Keratinocyte (primary cell): ENCODE results near the gene C18orf32. TPM values are rescaled to one million over a fixed set of nuclear protein-coding genes. Genes with fewer than 3 reads are reported as not detected.
A peak's percentile ranks its signal among the peaks of the same experiment; 100 is the strongest.
"Not testable (repeated sequence)": the region's sequence is repeated elsewhere in the genome, so short reads cannot be mapped to it uniquely, and the experiment has no call there.

Experiments used
- DNase-seq: peaks from one replicate; pipeline ENCODE4 v3.0.0-alpha.2; 2011; ENCODE audit warnings: low read depth, missing footprints, low spot score
- FAIRE-seq: peaks from 2 replicates; lab custom pipeline; 2011; peaks lifted over from hg19 to GRCh38; lab: Jason Lieb, UNC
- H2AFZ ChIP-seq: 2 replicates; pipeline ENCODE4 v1.6.0; 2012; ENCODE audit warnings: low read length, control low read depth, inconsistent platforms; ENCODE audit not compliant: control insufficient read depth
- H3K27ac ChIP-seq: 2 replicates; pipeline ENCODE4 v1.5.1; 2011; ENCODE audit warnings: low read length; ENCODE audit not compliant: control insufficient read depth, insufficient read depth
- H3K27me3 ChIP-seq: 3 replicates; pipeline ENCODE4 v1.6.0; 2011; ENCODE audit warnings: low read length; ENCODE audit not compliant: control insufficient read depth, insufficient read depth; ENCODE audit errors: extremely low read depth
- H3K36me3 ChIP-seq, 2 experiments: 2 replicates in 1 of 2; 3 replicates in 1 of 2; pipeline ENCODE4 v1.5.1; 2011; ENCODE audit warnings: low read length in 2 of 2, mild to moderate bottlenecking in 1 of 2; ENCODE audit not compliant: control insufficient read depth in 2 of 2, insufficient read depth in 2 of 2; ENCODE audit errors: extremely low read depth in 1 of 2
- H3K4me1 ChIP-seq: 3 replicates; pipeline ENCODE4 v1.5.1; 2011; ENCODE audit warnings: low read length; ENCODE audit not compliant: control insufficient read depth, insufficient read depth; ENCODE audit errors: extremely low read depth
- H3K4me2 ChIP-seq: 3 replicates; pipeline ENCODE4 v1.6.0; 2011; ENCODE audit warnings: low read depth, low read length; ENCODE audit not compliant: control insufficient read depth, insufficient read depth; ENCODE audit errors: extremely low read depth
- H3K4me3 ChIP-seq, 3 experiments: fragments of 200-600 bp in 1 of 3; sonication (generic) in 1 of 3; 2 replicates in 2 of 3; 3 replicates in 1 of 3; pipeline ENCODE4 v1.5.1; 2011 to 2016; ENCODE audit warnings: low read length in 3 of 3, mild to moderate bottlenecking in 3 of 3, control low read depth in 2 of 3, inconsistent platforms in 1 of 3, low read depth in 1 of 3, mixed read lengths in 1 of 3, mixed run types in 1 of 3, moderate library complexity in 1 of 3; ENCODE audit not compliant: control insufficient read depth in 2 of 3, insufficient read depth in 2 of 3; ENCODE audit errors: extremely low read depth in 1 of 3
- H3K79me2 ChIP-seq: 2 replicates; pipeline ENCODE4 v1.6.0; 2012; ENCODE audit warnings: low read length; ENCODE audit not compliant: control insufficient read depth, insufficient read depth
- H3K9ac ChIP-seq: 3 replicates; pipeline ENCODE4 v1.6.0; 2011; ENCODE audit warnings: low read length; ENCODE audit not compliant: control insufficient read depth, insufficient read depth; ENCODE audit errors: extremely low read depth
- H3K9me1 ChIP-seq: 3 replicates; pipeline ENCODE4 v1.6.0; 2011; ENCODE audit warnings: low read length; ENCODE audit not compliant: control insufficient read depth, insufficient read depth; ENCODE audit errors: extremely low read depth
- H3K9me3 ChIP-seq: 2 replicates; pipeline ENCODE4 v1.5.1; 2012; ENCODE audit warnings: low read depth, low read length; ENCODE audit not compliant: control insufficient read depth
- H4K20me1 ChIP-seq: 3 replicates; pipeline ENCODE4 v1.6.0; 2011; ENCODE audit warnings: low read length; ENCODE audit not compliant: control insufficient read depth, insufficient read depth; ENCODE audit errors: extremely low read depth
- CTCF ChIP-seq, 3 experiments: IDR thresholded peaks in 1 of 3; conservative IDR thresholded peaks in 1 of 3; optimal IDR thresholded peaks in 1 of 3; 2 replicates in 2 of 3; 3 replicates in 1 of 3; pipeline versions ENCODE3 to v1.5.1; 2011; ENCODE audit warnings: low read length in 3 of 3, mild to moderate bottlenecking in 3 of 3, moderate library complexity in 2 of 3, control low read depth in 1 of 3, inconsistent platforms in 1 of 3; ENCODE audit not compliant: insufficient read depth in 2 of 3; ENCODE audit errors: extremely low read depth in 1 of 3
- EZH2 ChIP-seq: IDR thresholded peaks from one replicate; pipeline ENCODE4 v1.6.1; 2012; ENCODE audit warnings: inconsistent platforms, mild to moderate bottlenecking, low read length, moderate library complexity
- dilution Hi-C: fragments of 300-500 bp; cut with MboI; formaldehyde crosslinking; loops from one replicate; pipeline ENCODE4 v1.7.0; 2020; ENCODE audit warnings: low sequenced_read_pairs; ENCODE audit not compliant: extremely low pct_ligation_motif_present
- polyA plus RNA-seq, 5 experiments: library from polyadenylated mRNA; depleted of rRNA in 3 of 5; stranded (reverse) in 3 of 5; stranded (forward) in 1 of 5; unstranded in 1 of 5; fragments of >200 nt; gene quantifications; 1 replicate in 1 of 5; 2 replicates in 3 of 5; 3 replicates in 1 of 5; pipeline versions ENCODE4 v1.2.1 to v1.2.3, GENCODE V29; 2011 to 2012; ENCODE audit warnings: missing spikeins in 2 of 5, low read depth in 1 of 5, low replicate concordance in 1 of 5

Gene C18orf32
- polyA plus RNA-seq, 1 donor (not counting 4 experiments of a cell fraction or from before 2014, with no cell fraction given) = 35.7 TPM

DNA sequence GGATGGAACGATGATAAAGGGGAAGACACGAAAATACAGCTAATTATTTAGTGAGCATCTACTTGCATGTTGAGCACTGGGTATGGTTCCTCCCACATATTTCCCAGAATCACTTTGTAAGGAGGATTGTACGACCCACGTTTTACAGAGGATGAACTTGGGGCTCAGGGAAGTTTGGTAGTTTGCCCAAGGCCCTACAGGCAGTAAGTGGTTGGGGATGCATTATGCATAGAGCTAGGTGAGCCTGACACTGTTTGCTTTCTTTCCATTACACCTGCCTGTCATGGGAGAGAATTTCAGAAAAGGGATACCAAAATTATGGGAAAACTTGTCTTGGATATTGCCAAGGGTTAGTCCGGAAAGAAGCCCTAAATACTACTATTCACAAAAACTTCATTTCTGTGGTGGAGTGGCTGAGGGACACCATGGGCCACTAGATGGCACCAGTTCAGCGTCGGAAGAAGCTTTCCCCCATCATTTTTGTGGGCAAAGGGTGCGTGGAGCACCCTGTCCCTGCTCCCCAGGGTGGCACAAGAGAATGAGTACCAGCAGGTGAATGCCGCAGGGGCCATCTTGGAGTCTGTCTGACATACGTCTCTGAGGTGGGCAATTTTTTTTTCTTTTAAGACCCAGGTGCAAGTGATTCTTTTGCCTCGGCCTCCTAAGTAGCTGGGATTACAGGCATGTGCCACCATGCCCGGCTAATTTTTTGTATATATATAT lies 23.5 kb upstream of the C18orf32 start:
- H3K9me1 ChIP-seq = no peaks in the 10 kb centered on the region
- dilution Hi-C loops = no loop called here
- H3K27me3 ChIP-seq = no peaks in the 10 kb centered on the region
- no peak overlapping the region for H3K4me3 ChIP-seq
- H3K27ac ChIP-seq = no peak overlapping the region
- no peaks in the 10 kb centered on the region for H4K20me1 ChIP-seq
- FAIRE-seq (peak; percentile 90), DNase-seq (no peak)
- no peak overlapping the region for H3K4me2 ChIP-seq
- no peak overlapping the region for H3K9ac ChIP-seq
- TF ChIP-seq EZH2 (no peak), CTCF (optimal IDR thresholded peaks at IDR 0.05 in 1 of 3, IDR thresholded peaks at IDR 0.05 in 1 of 3, conservative IDR thresholded peaks at IDR 0.05 in 1 of 3; ENCODE audit: extremely low read depth in 1 of 3, insufficient read depth in 2 of 3, low read length in 3 of 3) (peak; percentile 89 to 95 (median 90))
- H3K4me1 ChIP-seq = no peaks in the 10 kb centered on the region
- H3K9me3 ChIP-seq = no peaks in the 10 kb centered on the region
- H3K79me2 ChIP-seq = no peaks in the 10 kb centered on the region
- no peak overlapping the region for H2AFZ ChIP-seq
- H3K36me3 ChIP-seq = no peaks in the 10 kb centered on the region

- H3K4me3 ChIP-seq, H3K79me2 ChIP-seq, H3K27me3 ChIP-seq, dilution Hi-C loops, H3K4me2 ChIP-seq, H3K4me1 ChIP-seq, H3K27ac ChIP-seq, DNase-seq, FAIRE-seq, H2AFZ ChIP-seq, H4K20me1 ChIP-seq, H3K9me3 ChIP-seq, H3K9me1 ChIP-seq, H3K36me3 ChIP-seq, H3K9ac ChIP-seq: not testable (repeated sequence)
Observed at GRCh38 chr18:49506438-49506837, 19.4 kb upstream of the C18orf32 start.

DNA sequence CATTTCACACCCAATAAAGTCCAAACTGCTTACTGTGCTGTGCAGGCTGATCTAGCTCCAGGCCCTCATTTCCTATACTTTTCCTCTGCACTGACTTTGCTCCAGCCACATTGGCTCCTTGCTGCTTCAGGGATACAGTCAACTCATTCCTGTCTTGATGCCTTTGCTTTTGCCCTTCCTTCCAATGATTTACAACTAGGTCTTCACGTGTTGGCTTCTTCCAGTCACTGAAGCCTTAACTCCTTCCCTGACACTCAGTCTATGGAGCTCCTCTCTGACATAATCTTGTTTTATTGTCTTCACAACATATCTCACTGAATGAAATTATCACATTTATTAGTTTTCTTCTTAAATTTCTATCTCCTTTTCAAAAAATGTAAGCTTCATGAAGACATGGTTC lies 16.9 kb upstream of the C18orf32 start:
- Histone ChIP-seq H3K79me2 (no peaks in the 10 kb centered on the region), H3K4me2 (no peak overlapping the region), H2AFZ (no peak overlapping the region), H3K9me1 (no peaks in the 10 kb centered on the region), H3K9ac (no peak overlapping the region), H3K4me3 (no peak overlapping the region), H3K36me3 (no peaks in the 10 kb centered on the region), H3K27me3 (no peaks in the 10 kb centered on the region), H3K4me1 (no peaks in the 10 kb centered on the region), H4K20me1 (no peaks in the 10 kb centered on the region), H3K27ac (no peak overlapping the region), H3K9me3 (no peaks in the 10 kb centered on the region)
- dilution Hi-C loops = no loop called here
- TF ChIP-seq CTCF (optimal IDR thresholded peaks at IDR 0.05 in 1 of 3, IDR thresholded peaks at IDR 0.05 in 1 of 3, conservative IDR thresholded peaks at IDR 0.05 in 1 of 3; ENCODE audit: extremely low read depth in 1 of 3, insufficient read depth in 2 of 3, low read length in 3 of 3) (no peak), EZH2 (no peak)
- no peak for FAIRE-seq
- DNase-seq = no peak
